IMR-90 (cell line): ENCODE results near the gene PAX5. TPM values are rescaled to one million over a fixed set of nuclear protein-coding genes. Genes with fewer than 3 reads are reported as not detected.

Experiments used
- ATAC-seq: fragments of 200-7000 bp; cut with Tn5 transposase; 2 replicates; pipeline ENCODE4 v1.9.1; 2020; ENCODE audit warnings: low read depth, mild to moderate bottlenecking, moderate library complexity
- BruUV-seq: library from RNA; stranded (reverse); fragments of 400-500 nt; replicated peaks from 2 replicates; lab custom pipeline; 2021; lab: Mats Ljungman, UMichigan
- CTCF ChIA-PET: fragments of 300-600 bp; formaldehyde crosslinking; extraction: SDS; loops from one replicate; lab custom pipeline; 2021; ENCODE audit warnings: antibody characterized with exemption; lab: Yijun Ruan, JAX
- POLR2A ChIA-PET: fragments of 300-600 bp; sonication (Branson Sonifier 250); formaldehyde crosslinking; loops from one replicate; lab custom pipeline; 2022; ENCODE audit warnings: antibody characterized with exemption; ENCODE audit not compliant: unreplicated experiment; lab: Charles Lee
- DNase-seq: peaks from one replicate; pipeline ENCODE4 v3.0.0; 2013
- H2AFZ ChIP-seq: replicated peaks from 2 replicates; pipeline ENCODE3; 2013; ENCODE audit warnings: low read length, mild to moderate bottlenecking; ENCODE audit not compliant: poor library complexity
- H2AK5ac ChIP-seq: 2 replicates; pipeline ENCODE4 v1.6.1; 2013; ENCODE audit warnings: low read depth, low read length, inconsistent platforms
- H2AK9ac ChIP-seq: replicated peaks from 2 replicates; pipeline ENCODE3; 2013; ENCODE audit warnings: mild to moderate bottlenecking, low read depth, low read length, moderate library complexity; ENCODE audit not compliant: poor library complexity
- H2BK120ac ChIP-seq: 2 replicates; pipeline ENCODE4 v1.6.1; 2013; ENCODE audit warnings: low read depth, low read length, inconsistent platforms
- H2BK15ac ChIP-seq: 3 replicates; pipeline ENCODE4 v1.6.1; 2013; ENCODE audit warnings: low read depth, low read length, inconsistent platforms
- H2BK20ac ChIP-seq: 2 replicates; pipeline ENCODE4 v1.6.1; 2013; ENCODE audit warnings: low read depth, mild to moderate bottlenecking, inconsistent platforms, low read length, moderate library complexity
- H2BK5ac ChIP-seq: 2 replicates; pipeline ENCODE4 v1.6.1; 2013; ENCODE audit warnings: mild to moderate bottlenecking, low read depth, low read length, inconsistent platforms; ENCODE audit not compliant: poor library complexity, severe bottlenecking
- H3K14ac ChIP-seq: replicated peaks from 2 replicates; pipeline ENCODE4 v1.6.1; 2013; ENCODE audit warnings: low read depth, low read length, inconsistent platforms
- H3K18ac ChIP-seq: 2 replicates; pipeline ENCODE4 v1.6.1; 2013; ENCODE audit warnings: low read depth, low read length, control low read depth
- H3K23ac ChIP-seq: 2 replicates; pipeline ENCODE4 v1.6.1; 2013; ENCODE audit warnings: low read depth, low read length, inconsistent platforms
- H3K27ac ChIP-seq: 2 replicates; pipeline ENCODE4 v1.5.1; 2013; ENCODE audit warnings: mild to moderate bottlenecking, control low read depth, low read length; ENCODE audit not compliant: insufficient read depth
- H3K27me3 ChIP-seq: 2 replicates; pipeline ENCODE4 v1.6.1; 2013; ENCODE audit warnings: low read length; ENCODE audit not compliant: control insufficient read depth, insufficient read depth
- H3K36me3 ChIP-seq: 2 replicates; pipeline ENCODE4 v1.6.1; 2013; ENCODE audit warnings: low read length, mixed read lengths; ENCODE audit not compliant: control insufficient read depth, insufficient read depth
- H3K4ac ChIP-seq: 2 replicates; pipeline ENCODE4 v1.6.1; 2013; ENCODE audit warnings: low read depth, low read length, inconsistent platforms
- H3K4me1 ChIP-seq: 2 replicates; pipeline ENCODE4 v1.6.1; 2013; ENCODE audit warnings: low read length, mixed read lengths; ENCODE audit not compliant: control insufficient read depth, insufficient read depth
- H3K4me2 ChIP-seq: 2 replicates; pipeline ENCODE4 v1.6.1; 2013; ENCODE audit warnings: low read depth, mild to moderate bottlenecking, control low read depth, low read length, moderate library complexity
- H3K4me3 ChIP-seq: 2 replicates; pipeline ENCODE4 v1.5.1; 2013; ENCODE audit warnings: low read depth, mild to moderate bottlenecking, control low read depth, low read length, moderate library complexity; ENCODE audit not compliant: insufficient read depth
- H3K56ac ChIP-seq: 2 replicates; pipeline ENCODE4 v1.6.1; 2013; ENCODE audit warnings: low read length, inconsistent platforms; ENCODE audit not compliant: insufficient read depth; ENCODE audit errors: extremely low read depth
- H3K79me1 ChIP-seq, 2 experiments: 2 replicates each; pipeline ENCODE4 v1.6.1; 2013; ENCODE audit warnings: low read length in 2 of 2, inconsistent platforms in 1 of 2, low read depth in 1 of 2
- H3K9ac ChIP-seq: 2 replicates; pipeline ENCODE4 v1.6.1; 2013; ENCODE audit warnings: low read depth, low read length, control low read depth
- H3K9me1 ChIP-seq: 2 replicates; pipeline ENCODE4 v1.6.1; 2013; ENCODE audit warnings: low read length, inconsistent platforms; ENCODE audit not compliant: insufficient read depth
- H3K9me3 ChIP-seq: 2 replicates; pipeline ENCODE4 v1.6.1; 2013; ENCODE audit warnings: low read length; ENCODE audit not compliant: control insufficient read depth, insufficient read depth
- H4K20me1 ChIP-seq: 2 replicates; pipeline ENCODE4 v1.6.1; 2013; ENCODE audit warnings: low read length, inconsistent platforms; ENCODE audit not compliant: insufficient read depth
- H4K5ac ChIP-seq: 2 replicates; pipeline ENCODE4 v1.6.1; 2013; ENCODE audit warnings: mild to moderate bottlenecking, low read depth, low read length, control low read depth
- H4K8ac ChIP-seq, 2 experiments: 2 replicates each; pipeline ENCODE4 v1.6.1; 2013; ENCODE audit warnings: low read depth in 2 of 2, low read length in 2 of 2, control low read depth in 1 of 2, inconsistent platforms in 1 of 2
- H4K91ac ChIP-seq: 2 replicates; pipeline ENCODE4 v1.6.1; 2013; ENCODE audit warnings: low read depth, low read length, inconsistent platforms; ENCODE audit not compliant: insufficient read depth
- BHLHE40 ChIP-seq: fragments of 150-350 bp; IDR thresholded peaks from 2 replicates; pipeline ENCODE4 v1.6.1; 2016; ENCODE audit warnings: mild to moderate bottlenecking, low read depth, low read length
- POLR2A ChIP-seq: IDR thresholded peaks from 2 replicates; pipeline ENCODE4 v1.6.1; 2012; ENCODE audit warnings: mild to moderate bottlenecking, low read depth, low read length
- RAD21 ChIP-seq: IDR thresholded peaks from 2 replicates; pipeline ENCODE4 v1.6.1; 2012; ENCODE audit warnings: low read length, improper control_type of control experiment
- RCOR1 ChIP-seq: IDR thresholded peaks from 2 replicates; pipeline ENCODE4 v1.6.1; 2012; ENCODE audit warnings: mild to moderate bottlenecking, low read length, improper control_type of control experiment; ENCODE audit not compliant: insufficient replicate concordance
- RFX5 ChIP-seq: IDR thresholded peaks from 2 replicates; pipeline ENCODE4 v1.8.0; 2012; ENCODE audit warnings: low read depth, mild to moderate bottlenecking, low read length, moderate library complexity
- SMC3 ChIP-seq: fragments of 150-350 bp; IDR thresholded peaks from 2 replicates; pipeline ENCODE4 v1.6.1; 2016; ENCODE audit warnings: low read depth, mild to moderate bottlenecking, antibody characterized with exemption, low read length, moderate library complexity
- WGBS, 2 experiments: methylation state at CpG; one replicate each; pipeline versions ENCODE4 v1.1.5 to v1.1.7; 2013; ENCODE audit warnings: missing lambda C conversion rate in 2 of 2; ENCODE audit not compliant: insufficient read length in 1 of 2; ENCODE audit errors: extremely low coverage in 2 of 2; 5-methylcytosine and 5-hydroxymethylcytosine counted together
- dilution Hi-C: fragments of 300-500 bp; cut with HindIII; formaldehyde crosslinking; loops from one replicate; pipeline ENCODE4 v1.14.3; 2018; ENCODE audit warnings: low sequenced_read_pairs; ENCODE audit not compliant: unreplicated experiment
- in situ Hi-C: fragments of 300-500 bp; cut with MboI; formaldehyde crosslinking; loops from 3 replicates; pipeline ENCODE4 v1.14.3; 2019; ENCODE audit warnings: low sequenced_read_pairs, inconsistent platforms, mixed read lengths
- intact Hi-C: fragments of 100-400 bp; cut with micrococcal nuclease; formaldehyde crosslinking; loops from 2 replicates; pipeline ENCODE4 v1.10.0; 2022
- polyA plus RNA-seq, 3 experiments: library from polyadenylated mRNA; depleted of rRNA; stranded (reverse); fragments of >200 nt; gene quantifications; 2 replicates each; pipeline ENCODE4 v1.2.3, GENCODE V29; 2012; ENCODE audit warnings: low replicate concordance in 1 of 3
- total RNA-seq: library from RNA; depleted of rRNA; stranded (reverse); fragments of >200 nt; gene quantifications from 2 replicates; pipeline ENCODE4 v1.2.3, GENCODE V29; 2012

The PAX5 gene
- total and polyA plus RNA-seq, 2 of the 4 experiments (the other 2 are of a cell fraction), result not detected

- ATAC-seq (no peak), DNase-seq (no peak)
- no TSS peak for BruUV-seq
- H4K20me1 ChIP-seq, result no peaks in the 10 kb centered on the region
- H3K56ac ChIP-seq, result no peak overlapping the region
- H3K9me3 ChIP-seq, result no peaks in the 10 kb centered on the region
- no peak overlapping the region for H4K8ac ChIP-seq
- H3K4me1 ChIP-seq, result no peaks in the 10 kb centered on the region
- TF ChIP-seq RCOR1 (no peak), POLR2A (no peak), RFX5 (no peak), BHLHE40 (no peak), SMC3 (no peak), RAD21 (no peak)
- H3K4me3 ChIP-seq, result no peak overlapping the region
- no peak overlapping the region for H4K91ac ChIP-seq
- no peak overlapping the region for H4K5ac ChIP-seq
- no peak overlapping the region for H3K23ac ChIP-seq
- peaks cover 33% of the 10 kb centered on the region for H3K27me3 ChIP-seq
- no peak overlapping the region for H3K9ac ChIP-seq
- no peak overlapping the region for H2AK9ac ChIP-seq
- in situ Hi-C loops, result no loop called here
- no peak overlapping the region for H2BK15ac ChIP-seq
- dilution Hi-C loops, result no loop called here
- no peak overlapping the region for H2AFZ ChIP-seq
- no peaks in the 10 kb centered on the region for H3K79me1 ChIP-seq
- no peak overlapping the region for H2BK20ac ChIP-seq
- H2BK5ac ChIP-seq, result no peak overlapping the region
- no peak overlapping the region for H3K14ac ChIP-seq
- 34% methylated on average over 2 of the region's 18 CpGs; no CpG with 5 or more reads in 1 of the 2 experiments for WGBS, 2 experiments
- no peak overlapping the region for H2BK120ac ChIP-seq
- POLR2A ChIA-PET, result no interaction called here
- no peak overlapping the region for H3K4me2 ChIP-seq
- no peaks in the 10 kb centered on the region for H3K36me3 ChIP-seq
- no peak overlapping the region for H3K27ac ChIP-seq
- H3K4ac ChIP-seq, result no peak overlapping the region
- H3K9me1 ChIP-seq, result no peaks in the 10 kb centered on the region
- no peak overlapping the region for H3K18ac ChIP-seq
- intact Hi-C loops, result no loop called here
- no peak overlapping the region for H2AK5ac ChIP-seq
- CTCF ChIA-PET, result no interaction called here
These were observed 198.6 kb downstream of the PAX5 start for GRCh38 chr9:36835271-36835996.
